Calu3 (cell line): ENCODE results near the gene SOS2. TPM values are rescaled to one million over a fixed set of nuclear protein-coding genes. Genes with fewer than 3 reads are reported as not detected.
A peak's percentile ranks its signal among the peaks of the same experiment; 100 is the strongest.

Source experiments
- BruUV-seq: library from RNA; stranded (reverse); fragments of 400-500 nt; replicated peaks from 2 replicates; lab custom pipeline; 2021; lab: Mats Ljungman, UMichigan
- CTCF ChIA-PET: fragments of 300-600 bp; sonication (Branson Sonifier 250); formaldehyde crosslinking; loops from one replicate; lab custom pipeline; 2022; ENCODE audit warnings: antibody characterized with exemption; lab: Charles Lee
- DNase-seq: peaks from one replicate; pipeline ENCODE4 v3.0.0; 2022
- H3K27ac Mint-ChIP-seq: one replicate; pipeline ENCODE4 v1.8.0; 2022; ENCODE audit warnings: mixed read lengths; ENCODE audit not compliant: unreplicated experiment
- H3K27me3 Mint-ChIP-seq: one replicate; pipeline ENCODE4 v1.8.0; 2022; ENCODE audit warnings: mixed read lengths; ENCODE audit not compliant: unreplicated experiment
- H3K36me3 Mint-ChIP-seq: one replicate; pipeline ENCODE4 v1.8.0; 2022; ENCODE audit warnings: mild to moderate bottlenecking, moderate library complexity, mixed read lengths; ENCODE audit not compliant: insufficient read depth, unreplicated experiment
- H3K4me1 Mint-ChIP-seq: one replicate; pipeline ENCODE4 v1.8.0; 2022; ENCODE audit warnings: mild to moderate bottlenecking, low read depth, mixed read lengths; ENCODE audit not compliant: unreplicated experiment
- H3K4me3 Mint-ChIP-seq: one replicate; pipeline ENCODE4 v1.8.0; 2022; ENCODE audit warnings: mild to moderate bottlenecking, low read depth, moderate library complexity, mixed read lengths; ENCODE audit not compliant: unreplicated experiment
- H3K9me3 Mint-ChIP-seq: one replicate; pipeline ENCODE4 v1.8.0; 2022; ENCODE audit warnings: low read depth, mixed read lengths; ENCODE audit not compliant: unreplicated experiment
- intact Hi-C: fragments of 100-400 bp; cut with micrococcal nuclease; formaldehyde crosslinking; loops from one replicate; pipeline ENCODE4 v1.10.0; 2022; ENCODE audit not compliant: unreplicated experiment
- total RNA-seq: library from RNA; stranded (reverse); gene quantifications from 2 replicates; pipeline ENCODE4 v1.2.3, GENCODE V29; 2022
- TF ChIP-seq, protein P1 (sequence below): fragments of 200-600 bp; IDR thresholded peaks from one replicate; pipeline ENCODE4 v1.8.0; 2022; ENCODE audit warnings: antibody characterized with exemption; ENCODE audit not compliant: unreplicated experiment

The SOS2 gene
- total RNA-seq, 1 experiment from 2014 or later, result 17.1 TPM

DNA sequence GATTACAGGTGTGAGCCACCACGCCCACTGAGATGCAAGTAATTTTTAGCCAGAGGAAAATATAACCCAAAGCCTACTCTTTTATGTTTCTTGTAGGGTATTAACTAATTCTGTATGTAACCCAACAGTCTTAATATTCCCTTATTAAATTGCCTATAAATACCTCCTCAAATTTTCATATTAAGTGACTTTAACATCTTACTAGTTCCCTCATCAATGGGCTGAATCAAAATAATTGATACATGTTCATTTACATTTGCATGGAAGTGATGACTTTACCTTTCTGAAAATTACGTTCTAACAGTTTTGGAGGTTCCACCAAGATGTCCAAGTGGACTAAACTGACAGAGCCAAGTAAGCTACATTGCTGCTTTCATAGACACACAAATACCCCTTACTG is 3.1 kb downstream of the SOS2 start:
- H3K27me3 Mint-ChIP-seq, result no peaks in the 10 kb centered on the region
- peaks cover 23% of the 10 kb centered on the region for H3K36me3 Mint-ChIP-seq
- TF ChIP-seq, protein P1, sequence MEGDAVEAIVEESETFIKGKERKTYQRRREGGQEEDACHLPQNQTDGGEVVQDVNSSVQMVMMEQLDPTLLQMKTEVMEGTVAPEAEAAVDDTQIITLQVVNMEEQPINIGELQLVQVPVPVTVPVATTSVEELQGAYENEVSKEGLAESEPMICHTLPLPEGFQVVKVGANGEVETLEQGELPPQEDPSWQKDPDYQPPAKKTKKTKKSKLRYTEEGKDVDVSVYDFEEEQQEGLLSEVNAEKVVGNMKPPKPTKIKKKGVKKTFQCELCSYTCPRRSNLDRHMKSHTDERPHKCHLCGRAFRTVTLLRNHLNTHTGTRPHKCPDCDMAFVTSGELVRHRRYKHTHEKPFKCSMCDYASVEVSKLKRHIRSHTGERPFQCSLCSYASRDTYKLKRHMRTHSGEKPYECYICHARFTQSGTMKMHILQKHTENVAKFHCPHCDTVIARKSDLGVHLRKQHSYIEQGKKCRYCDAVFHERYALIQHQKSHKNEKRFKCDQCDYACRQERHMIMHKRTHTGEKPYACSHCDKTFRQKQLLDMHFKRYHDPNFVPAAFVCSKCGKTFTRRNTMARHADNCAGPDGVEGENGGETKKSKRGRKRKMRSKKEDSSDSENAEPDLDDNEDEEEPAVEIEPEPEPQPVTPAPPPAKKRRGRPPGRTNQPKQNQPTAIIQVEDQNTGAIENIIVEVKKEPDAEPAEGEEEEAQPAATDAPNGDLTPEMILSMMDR, result no peak
- H3K27ac Mint-ChIP-seq, result no peak overlapping the region
- no peak for DNase-seq
- H3K9me3 Mint-ChIP-seq, result no peaks in the 10 kb centered on the region
- intact Hi-C loops, result no loop called here
- H3K4me1 Mint-ChIP-seq, result peaks cover 26% of the 10 kb centered on the region
- BruUV-seq, result no TSS peak
- H3K4me3 Mint-ChIP-seq, result no peak overlapping the region
- CTCF ChIA-PET, result no interaction called here

DNA sequence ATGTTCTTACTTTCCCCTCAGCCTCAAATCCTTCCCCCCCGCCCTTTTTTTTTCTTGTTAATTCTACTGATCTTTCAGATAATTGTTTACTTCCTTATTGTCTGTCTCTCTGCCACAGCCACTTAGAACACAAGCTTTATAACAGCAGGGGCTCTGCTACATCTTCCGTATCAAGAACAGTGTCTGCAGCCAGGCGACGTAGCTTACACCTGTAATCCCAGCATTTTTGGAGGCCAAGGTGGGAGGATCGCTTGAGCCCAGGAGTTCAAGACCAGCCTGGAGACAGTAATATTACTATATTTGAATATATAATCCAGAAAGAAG is 5.4 kb downstream of the SOS2 start:
- H3K27me3 Mint-ChIP-seq, result no peaks in the 10 kb centered on the region
- peaks cover 37% of the 10 kb centered on the region for H3K4me1 Mint-ChIP-seq
- BruUV-seq, result no TSS peak
- peaks cover 17% of the 10 kb centered on the region for H3K36me3 Mint-ChIP-seq
- H3K9me3 Mint-ChIP-seq, result no peaks in the 10 kb centered on the region
- H3K4me3 Mint-ChIP-seq, result peak overlapping the region; percentile 26
- CTCF ChIA-PET, result no interaction called here
- peak overlapping the region; percentile 47 for H3K27ac Mint-ChIP-seq
- TF ChIP-seq, protein P1, result no peak
- intact Hi-C loops, result no loop called here
- no peak for DNase-seq

DNA sequence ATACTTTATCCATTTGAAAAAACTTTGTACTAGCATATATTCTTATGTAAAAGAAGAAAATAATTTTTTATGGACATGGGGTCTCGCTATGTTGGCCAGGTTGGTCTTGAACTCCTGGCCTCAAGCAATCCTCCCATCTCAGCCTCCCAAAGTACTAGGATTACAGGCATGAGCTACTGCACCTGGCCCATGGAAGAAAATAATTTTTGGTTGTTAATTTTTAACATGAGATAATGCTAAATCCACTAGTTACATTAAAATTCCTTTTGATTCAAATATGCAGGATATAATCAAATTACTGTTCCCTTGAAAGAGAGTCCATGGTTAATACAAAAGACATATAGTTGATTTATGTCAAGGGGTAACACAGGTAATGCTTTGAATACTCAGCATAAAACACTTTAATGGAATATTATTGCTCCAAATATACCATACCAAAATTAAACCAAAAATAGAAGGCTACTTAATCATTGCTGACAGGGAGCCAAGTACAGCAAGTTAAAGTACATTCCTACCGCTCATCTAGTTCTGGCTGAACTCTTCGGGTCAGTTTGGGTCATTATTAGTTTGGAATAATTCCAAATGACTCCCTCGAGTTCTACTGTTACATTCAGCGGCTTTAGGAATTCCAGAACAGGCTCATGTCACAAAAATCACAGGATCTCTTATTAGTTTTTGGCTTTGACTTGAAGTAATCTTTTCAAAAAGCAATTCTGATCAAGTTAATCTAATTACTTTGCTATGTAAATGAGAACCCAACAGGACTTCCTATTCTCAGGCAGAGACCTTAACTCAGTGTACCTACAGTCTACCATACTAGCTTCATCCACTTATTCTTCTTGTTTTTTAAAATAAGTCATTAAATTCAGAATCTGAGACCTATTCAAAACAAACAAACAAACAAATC is 6.1 kb downstream of the SOS2 start:
- no TSS peak for BruUV-seq
- Mint-ChIP-seq H3K27ac (no peak overlapping the region), H3K4me3 (peak overlapping the region; percentile 26), H3K4me1 (peaks cover 37% of the 10 kb centered on the region), H3K9me3 (no peaks in the 10 kb centered on the region), H3K36me3 (peaks cover 11% of the 10 kb centered on the region), H3K27me3 (no peaks in the 10 kb centered on the region)
- CTCF ChIA-PET, result interaction anchor here (1.0 kb wide), 1 partner anchor 62 kb away, joined by 3 read pairs; no protein-coding TSS in a partner anchor
- TF ChIP-seq, protein P1, result no peak
- intact Hi-C loops, result no loop called here
- DNase-seq, result no peak

DNA sequence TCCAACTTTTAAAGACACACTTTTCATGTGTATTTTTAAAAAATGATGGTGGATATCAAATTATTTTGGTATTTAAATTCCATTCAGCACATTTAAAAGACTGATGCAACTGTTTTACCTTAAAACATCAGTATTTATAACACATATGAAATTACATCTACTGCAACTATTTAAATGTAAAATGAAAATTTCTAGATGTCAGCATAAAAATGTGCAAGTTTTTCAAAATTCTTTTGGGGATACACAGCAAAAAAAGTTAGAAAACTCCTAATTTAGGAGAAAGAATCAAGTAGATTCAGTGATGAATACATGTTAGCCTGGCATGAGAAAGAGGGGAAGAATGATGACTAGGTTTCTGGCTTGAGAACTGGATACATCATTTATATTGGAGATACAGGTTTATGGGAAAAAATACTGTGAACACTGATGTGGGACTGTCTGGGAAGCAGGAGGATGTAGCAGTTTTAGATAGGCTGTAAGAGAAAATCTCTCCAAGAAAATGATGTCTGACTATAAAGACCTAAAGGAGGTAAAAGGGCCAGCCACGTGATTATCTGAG is 9.2 kb downstream of the SOS2 start:
- intact Hi-C loops, result no loop called here
- no peak overlapping the region for H3K27ac Mint-ChIP-seq
- peaks cover 9% of the 10 kb centered on the region for H3K36me3 Mint-ChIP-seq
- H3K9me3 Mint-ChIP-seq, result no peaks in the 10 kb centered on the region
- BruUV-seq, result no TSS peak
- H3K4me3 Mint-ChIP-seq, result no peak overlapping the region
- H3K27me3 Mint-ChIP-seq, result no peaks in the 10 kb centered on the region
- TF ChIP-seq, protein P1, result no peak
- CTCF ChIA-PET, result no interaction called here
- peaks cover 37% of the 10 kb centered on the region for H3K4me1 Mint-ChIP-seq
- no peak for DNase-seq
